HPDE6-E6E7 (cell line): Measurements from ENCODE around the gene HBQ1.
"Not testable (repeated sequence)": the region's sequence is repeated elsewhere in the genome, so short reads cannot be mapped to it uniquely, and the experiment has no call there.

Experiments used
- DNase-seq: peaks from one replicate; pipeline ENCODE4 v3.0.0; 2011; ENCODE audit warnings: missing footprints; ENCODE audit errors: extremely low spot score

HBQ1 gene

DNA sequence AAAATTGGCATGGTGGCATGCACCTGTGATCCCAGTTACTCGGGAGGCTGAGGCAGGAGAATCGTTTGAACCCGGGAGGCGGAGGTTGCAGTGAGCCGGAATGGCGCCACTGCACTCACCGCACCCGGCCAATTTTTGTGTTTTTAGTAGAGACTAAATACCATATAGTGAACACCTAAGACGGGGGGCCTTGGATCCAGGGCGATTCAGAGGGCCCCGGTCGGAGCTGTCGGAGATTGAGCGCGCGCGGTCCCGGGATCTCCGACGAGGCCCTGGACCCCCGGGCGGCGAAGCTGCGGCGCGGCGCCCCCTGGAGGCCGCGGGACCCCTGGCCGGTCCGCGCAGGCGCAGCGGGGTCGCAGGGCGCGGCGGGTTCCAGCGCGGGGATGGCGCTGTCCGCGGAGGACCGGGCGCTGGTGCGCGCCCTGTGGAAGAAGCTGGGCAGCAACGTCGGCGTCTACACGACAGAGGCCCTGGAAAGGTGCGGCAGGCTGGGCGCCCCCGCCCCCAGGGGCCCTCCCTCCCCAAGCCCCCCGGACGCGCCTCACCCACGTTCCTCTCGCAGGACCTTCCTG lies at the start of gene HBQ1:
HBQ1 (plus strand) TSS at position 359 of the 575 bp plus-strand sequence; CDS start at position 387, 28 bp downstream.
- DNase-seq: peak; percentile 57

GRCh38 chr16:130533-131173 lies 49.6 kb upstream of the HBQ1 start:
- DNase-seq: no peak

- no peak for DNase-seq
Observed at GRCh38 chr16:132120-132519, 48.1 kb upstream of the HBQ1 start.

DNA sequence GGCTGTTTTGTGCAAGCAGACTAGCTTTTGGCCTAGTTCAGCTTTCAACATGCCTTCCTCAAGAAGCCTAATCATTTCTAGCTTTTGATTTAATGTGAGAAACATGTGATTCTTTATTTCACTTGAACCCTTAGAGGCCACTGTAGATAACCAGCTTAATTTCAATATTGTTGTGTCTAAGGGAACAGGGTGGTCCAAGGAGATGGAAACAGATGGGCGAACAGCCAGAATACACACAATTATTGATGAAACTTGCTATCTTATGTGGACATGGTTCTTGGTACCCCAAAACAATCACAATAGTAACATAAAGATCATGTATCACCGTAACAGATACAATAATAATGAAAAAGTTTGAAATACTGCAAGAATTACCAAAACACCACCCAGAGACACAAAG lies 46.5 kb upstream of the HBQ1 start:
- DNase-seq: no peak

GRCh38 chr16:138049-138417 lies 42.2 kb upstream of the HBQ1 start:
- peak; percentile 25 for DNase-seq

GRCh38 chr16:140175-140857 lies 39.9 kb upstream of the HBQ1 start:
- no peak for DNase-seq

DNA sequence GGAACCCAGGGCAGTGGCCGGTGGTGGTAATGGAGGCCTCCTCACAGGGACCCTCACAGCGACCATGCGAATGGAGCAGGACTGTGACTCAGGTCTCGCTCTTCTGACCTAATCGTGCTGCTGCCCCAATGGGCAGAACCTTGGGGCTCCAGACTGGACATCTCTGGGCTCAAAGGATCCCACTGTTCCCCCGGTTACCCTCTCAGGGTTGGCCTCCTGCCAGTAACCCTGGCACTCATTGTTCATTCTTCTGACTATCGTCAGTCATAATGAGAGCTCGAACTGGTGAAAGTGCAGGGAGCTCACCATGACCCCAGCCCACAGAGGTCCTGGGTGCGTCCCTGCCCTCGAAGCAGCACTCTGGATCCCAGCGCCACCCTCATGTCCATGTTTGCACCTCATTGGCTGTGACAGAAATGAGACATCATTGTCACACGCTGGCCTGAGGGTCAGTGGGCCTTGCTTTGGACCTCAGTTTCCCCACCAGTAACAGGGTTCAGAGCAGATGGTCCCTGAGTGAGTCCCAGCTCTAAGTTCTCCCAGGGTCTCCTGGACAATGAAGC lies 37.8 kb upstream of the HBQ1 start:
- DNase-seq: no peak

DNA sequence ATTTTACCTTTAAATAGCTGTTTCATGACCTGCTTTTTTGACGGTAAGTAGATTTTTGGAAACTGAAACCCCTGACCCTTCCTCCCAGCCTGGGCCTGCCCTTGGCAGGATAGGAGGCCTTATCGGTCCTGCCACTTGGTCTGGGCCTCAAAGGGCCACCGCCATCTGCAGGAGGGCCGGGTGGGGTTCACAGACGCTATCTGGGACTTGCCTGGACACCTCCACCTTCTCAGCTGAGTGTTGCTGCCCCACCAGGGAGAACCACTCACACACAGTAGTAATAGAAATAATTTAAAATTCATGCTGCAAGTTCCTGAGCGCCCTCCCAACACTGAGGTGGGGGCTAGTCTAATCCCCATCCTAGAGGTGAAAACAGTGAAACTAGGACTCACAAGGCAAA lies 37.2 kb upstream of the HBQ1 start:
- no peak for DNase-seq

DNA sequence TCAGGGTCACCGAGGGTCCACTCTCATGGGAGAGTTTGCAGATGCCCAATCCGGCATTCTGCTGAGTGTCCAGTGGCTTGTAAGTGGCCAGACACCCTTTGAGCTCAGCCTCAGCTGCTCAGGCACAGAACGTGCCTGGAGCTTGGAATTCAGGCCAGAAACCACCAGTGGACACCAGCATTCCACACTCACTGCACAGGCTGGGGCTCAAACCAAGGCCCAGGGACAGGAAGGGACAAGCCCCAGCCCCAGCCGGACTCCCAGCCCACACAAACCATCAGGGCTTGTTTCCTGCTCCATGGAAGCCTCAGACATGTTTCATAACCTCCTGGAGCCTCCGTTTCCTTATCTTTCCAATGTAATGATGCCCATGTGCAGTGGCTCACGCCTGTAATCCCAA lies 36.8 kb upstream of the HBQ1 start:
- DNase-seq: no peak

GRCh38 chr16:144797-145252 lies 35.4 kb upstream of the HBQ1 start:
- DNase-seq: no peak

GRCh38 chr16:146646-147045 lies 33.6 kb upstream of the HBQ1 start:
- DNase-seq: no peak

DNA sequence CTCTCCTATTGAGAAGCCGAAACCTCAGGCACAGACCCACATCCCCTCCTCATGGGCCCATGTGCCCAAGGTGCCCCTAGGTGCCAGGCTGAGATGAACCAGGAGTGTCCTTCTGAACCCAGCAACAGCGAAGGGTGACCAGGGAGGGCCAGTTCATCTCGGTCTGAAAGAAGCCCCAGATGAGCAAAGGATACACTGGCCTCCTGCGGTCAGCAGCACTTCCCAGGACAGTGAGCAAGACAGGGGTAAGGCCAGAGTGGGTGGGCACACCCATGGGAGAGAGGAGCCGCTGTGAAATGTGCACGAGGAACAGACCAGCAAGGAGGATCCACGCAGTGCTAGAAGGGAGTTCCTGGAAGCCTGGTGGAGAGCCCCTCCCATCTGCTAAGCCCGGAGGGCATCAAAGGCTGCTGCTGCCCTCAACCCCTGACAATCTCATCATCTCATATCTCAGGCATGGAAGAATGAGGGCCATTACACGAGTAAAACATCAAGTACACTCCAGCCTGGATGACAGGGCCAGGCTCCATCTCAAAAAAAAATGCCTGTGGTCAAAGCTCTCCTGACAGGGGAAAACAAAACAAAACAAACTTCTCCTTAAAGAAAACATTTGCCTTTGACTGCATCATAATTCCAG lies 31.1 kb upstream of the HBQ1 start:
- no peak for DNase-seq

- DNase-seq: no peak
Observed at GRCh38 chr16:152141-153128, 27.8 kb upstream of the HBQ1 start, which contains the start of gene HBZ. TSS of gene HBZ (plus strand) at chr16:152644. CDS start at chr16:152910, 266 bp downstream.

GRCh38 chr16:153129-153521 lies 27.1 kb upstream of the HBQ1 start:
- not testable (repeated sequence) for DNase-seq

GRCh38 chr16:153550-154216 lies 26.6 kb upstream of the HBQ1 start:
- not testable (repeated sequence) for DNase-seq

- DNase-seq: no peak
Observed at GRCh38 chr16:154217-155030, 25.8 kb upstream of the HBQ1 start.

- no peak for DNase-seq
Observed at GRCh38 chr16:155031-155398, 25.2 kb upstream of the HBQ1 start.

DNA sequence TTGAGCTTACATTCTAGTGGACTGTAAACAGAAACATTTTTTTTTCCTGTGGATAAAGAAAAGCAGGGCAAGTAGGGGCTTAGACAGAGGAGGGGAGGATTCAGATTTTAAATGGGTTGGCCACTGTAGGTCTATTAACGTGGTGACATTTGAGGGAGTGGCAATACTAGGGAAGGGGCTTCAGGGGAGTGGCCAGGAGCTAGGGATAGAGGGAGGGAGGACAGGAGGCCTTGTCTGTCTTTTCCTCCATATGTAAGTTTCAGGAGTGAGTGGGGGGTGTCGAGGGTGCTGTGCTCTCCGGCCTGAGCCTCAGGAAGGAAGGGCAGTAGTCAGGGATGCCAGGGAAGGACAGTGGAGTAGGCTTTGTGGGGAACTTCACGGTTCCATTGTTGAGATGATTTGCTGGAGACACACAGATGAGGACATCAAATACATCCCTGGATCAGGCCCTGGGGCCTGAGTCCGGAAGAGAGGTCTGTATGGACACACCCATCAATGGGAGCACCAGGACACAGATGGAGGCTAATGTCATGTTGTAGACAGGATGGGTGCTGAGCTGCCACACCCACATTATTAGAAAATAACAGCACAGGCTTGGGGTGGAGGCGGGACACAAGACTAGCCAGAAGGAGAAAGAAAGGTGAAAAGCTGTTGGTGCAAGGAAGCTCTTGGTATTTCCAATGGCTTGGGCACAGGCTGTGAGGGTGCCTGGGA lies 21.0 kb upstream of the HBQ1 start:
- DNase-seq: no peak

GRCh38 chr16:160242-160641 lies 20.0 kb upstream of the HBQ1 start:
- not testable (repeated sequence) for DNase-seq
